Left lung (tissue), 10 donors: ENCODE results near the gene SESN1. TPM values are rescaled to one million over a fixed set of nuclear protein-coding genes. Genes with fewer than 3 reads are reported as not detected.

Experiments
- ATAC-seq: fragments of 200-7000 bp; cut with Tn5 transposase; one replicate; pipeline ENCODE4 v1.9.1; 2020; ENCODE audit warnings: moderate library complexity
- DNase-seq, 4 donors: peaks; one replicate each; pipeline ENCODE4 v3.0.0-alpha.2; 2013 to 2020
- H3K27ac ChIP-seq, 2 donors: fragments of 200-600 bp; sonication (generic) in 1 of 2; one replicate each; pipeline versions ENCODE4 v1.5.0 to v1.8.0; 2020 to 2021
- H3K27me3 ChIP-seq, 2 donors: fragments of 200-600 bp; sonication (generic) in 1 of 2; one replicate each; pipeline versions ENCODE4 v1.5.0 to v1.8.0; 2020 to 2021
- H3K36me3 ChIP-seq, 2 donors: fragments of 200-600 bp; sonication (generic) in 1 of 2; one replicate each; pipeline versions ENCODE4 v1.5.0 to v1.8.0; 2020 to 2021
- H3K4me1 ChIP-seq, 2 donors: fragments of 200-600 bp; one replicate each; pipeline ENCODE4 v1.8.0; 2021
- H3K4me3 ChIP-seq, 2 donors: fragments of 200-600 bp; sonication (generic) in 1 of 2; one replicate each; pipeline versions ENCODE4 v1.5.0 to v1.8.0; 2020 to 2021; ENCODE audit warnings: mild to moderate bottlenecking in 1 of 2
- H3K9me3 ChIP-seq, 2 donors: fragments of 200-600 bp; sonication (generic) in 1 of 2; one replicate each; pipeline versions ENCODE4 v1.5.0 to v1.8.0; 2020 to 2021
- CTCF ChIP-seq, 2 donors: fragments of 200-600 bp; sonication (generic) in 1 of 2; IDR thresholded peaks; one replicate each; pipeline versions ENCODE4 v1.5.0 to v1.8.0; 2021; ENCODE audit warnings: antibody characterized with exemption in 2 of 2
- intact Hi-C, 2 donors: fragments of 100-400 bp; cut with DNase I; formaldehyde crosslinking; loops; one replicate each; pipeline versions ENCODE4 v1.11.2 to v1.14.2; 2022
- polyA plus RNA-seq, 6 donors: library from polyadenylated mRNA; unstranded; fragments of 120-200 nt; gene quantifications; one replicate each; pipeline ENCODE4 v1.2.1, GENCODE V29; 2013; ENCODE audit not compliant: insufficient read length in 6 of 6
- total RNA-seq, 2 donors: library from RNA; stranded (reverse); fragmentation: NEBNext Ultra II Directional; extraction: Animal tissue kit (Norgen Biotek cat#: 25700); gene quantifications; one replicate each; pipeline ENCODE4 v1.2.1, GENCODE V29; 2021
- donor health status: DM: no; HTN: yes; CAD: no.
- donor health status: DM: no; HTN: no; CAD: no.

Gene SESN1
- total and polyA plus RNA-seq, 8 donors = 20.5 to 90.5 (median 65.7) TPM

DNA sequence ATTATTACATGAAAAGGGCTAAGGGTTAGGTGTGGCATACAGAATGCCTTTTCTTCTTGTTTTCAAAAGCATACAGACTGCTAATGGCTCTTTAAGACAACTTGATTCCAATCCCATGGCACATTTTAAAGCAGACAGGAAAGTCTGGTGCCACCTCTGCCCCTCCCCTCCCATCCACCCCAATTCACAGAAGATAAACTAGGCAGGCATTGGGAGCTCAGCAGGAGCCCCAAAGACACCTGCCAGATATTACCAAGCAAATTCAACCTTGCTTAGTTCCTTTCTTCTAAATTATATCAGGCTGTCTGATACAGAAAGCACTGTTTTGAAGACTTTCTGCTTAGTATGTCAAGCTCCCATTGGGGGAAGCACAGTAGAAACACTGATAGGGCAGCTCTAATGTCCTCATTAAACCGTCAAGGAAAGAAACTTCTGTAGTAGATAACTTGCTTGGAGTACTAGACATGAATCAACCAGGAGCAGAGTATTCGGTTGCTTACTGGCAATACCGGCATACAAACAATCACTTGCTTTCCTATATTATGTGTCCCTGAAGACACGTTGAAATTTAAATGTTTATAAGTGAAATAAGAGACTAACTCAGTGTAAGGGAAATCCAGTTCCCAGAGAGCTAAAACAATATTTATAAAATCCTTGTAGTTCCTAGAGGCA is 13.0 kb downstream of the SESN1 start:
- Histone ChIP-seq H3K4me3 (no peak overlapping the region), H3K27me3 (no peaks in the 10 kb centered on the region), H3K36me3 (no peaks in the 10 kb centered on the region), H3K9me3 (no peaks in the 10 kb centered on the region), H3K4me1 (peaks cover 0 to 4% of the 10 kb centered on the region in 2 donors), H3K27ac (no peak overlapping the region)
- no peak for TF ChIP-seq CTCF (IDR thresholded peaks at IDR 0.05)
- ATAC-seq (no peak), DNase-seq (no peak)
- intact Hi-C loops = no loop called here

- H3K36me3 ChIP-seq = no peaks in the 10 kb centered on the region
- no peaks in the 10 kb centered on the region for H3K27me3 ChIP-seq
- ATAC-seq (no peak), DNase-seq (no peak)
- H3K27ac ChIP-seq = no peak overlapping the region
- intact Hi-C loops = no loop called here
- no peak for TF ChIP-seq CTCF (IDR thresholded peaks at IDR 0.05)
- H3K4me1 ChIP-seq = peaks cover 0 to 4% of the 10 kb centered on the region in 2 donors
- H3K9me3 ChIP-seq = no peaks in the 10 kb centered on the region
- no peak overlapping the region for H3K4me3 ChIP-seq
These were observed 13.6 kb downstream of the SESN1 start for GRCh38 chr6:109081026-109081425.

DNA sequence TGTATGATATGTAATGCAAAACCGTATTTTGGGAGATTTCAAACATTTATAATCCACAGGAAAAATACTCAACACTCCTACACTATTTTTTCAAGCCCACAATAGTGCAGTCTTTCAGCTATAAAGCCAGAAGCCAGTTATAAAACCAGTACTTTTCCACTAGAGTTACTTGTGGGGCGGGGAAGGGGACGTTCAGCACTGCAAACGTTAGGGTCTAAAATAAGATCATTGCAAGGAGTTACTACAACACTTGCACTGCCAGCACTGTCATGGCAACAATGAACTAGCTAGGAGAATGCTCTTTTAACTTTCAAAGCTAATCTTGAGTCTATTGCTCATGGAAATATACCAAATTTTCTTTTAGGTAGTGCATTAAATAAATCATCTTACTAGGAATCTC is 14.7 kb downstream of the SESN1 start:
- peaks cover 0 to 4% of the 10 kb centered on the region in 2 donors for H3K4me1 ChIP-seq
- H3K4me3 ChIP-seq = no peak overlapping the region
- H3K27ac ChIP-seq = no peak overlapping the region
- ATAC-seq = peak; percentile 38
- H3K27me3 ChIP-seq = no peaks in the 10 kb centered on the region
- intact Hi-C loops = loop anchor here in 1 of 2 donors (10.0 kb wide), 1 partner anchor 535 kb away; no protein-coding TSS in a partner anchor
- TF ChIP-seq CTCF (IDR thresholded peaks at IDR 0.05) = no peak
- peak in 2 of 4 donors; percentile 36 to 77 for DNase-seq
- no peaks in the 10 kb centered on the region for H3K36me3 ChIP-seq
- no peaks in the 10 kb centered on the region for H3K9me3 ChIP-seq

GRCh38 chr6:109076377-109076776 is 18.3 kb downstream of the SESN1 start:
- Histone ChIP-seq H3K4me1 (peaks cover 0 to 18% of the 10 kb centered on the region in 2 donors), H3K27ac (no peak overlapping the region), H3K27me3 (no peaks in the 10 kb centered on the region), H3K4me3 (no peak overlapping the region), H3K36me3 (no peaks in the 10 kb centered on the region), H3K9me3 (no peaks in the 10 kb centered on the region)
- intact Hi-C loops = loop anchor here in 1 of 2 donors (10.0 kb wide), 1 partner anchor 532 kb away; no protein-coding TSS in a partner anchor
- DNase-seq (no peak), ATAC-seq (no peak)
- no peak for TF ChIP-seq CTCF (IDR thresholded peaks at IDR 0.05)

DNA sequence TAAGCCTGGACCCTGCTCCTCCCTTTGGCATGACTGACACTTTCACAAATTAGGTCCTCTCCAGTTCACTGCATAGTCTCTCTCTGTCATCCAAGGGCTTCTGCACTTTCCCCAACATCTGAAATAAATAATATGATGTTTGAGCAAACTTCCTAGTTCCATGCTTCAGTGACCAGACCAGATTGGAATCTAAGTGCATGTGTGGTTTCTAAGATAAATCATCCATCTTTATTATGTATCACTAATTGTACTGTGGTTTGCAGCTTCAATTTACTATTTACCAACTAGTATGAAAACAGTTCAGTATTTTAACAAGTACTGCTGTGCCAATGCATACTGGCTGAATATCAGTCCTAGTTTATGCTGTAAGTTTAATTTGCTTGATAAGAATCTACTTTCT is 18.7 kb downstream of the SESN1 start:
- Histone ChIP-seq H3K27me3 (no peaks in the 10 kb centered on the region), H3K27ac (no peak overlapping the region), H3K4me1 (peaks cover 0 to 18% of the 10 kb centered on the region in 2 donors), H3K36me3 (no peaks in the 10 kb centered on the region), H3K4me3 (no peak overlapping the region), H3K9me3 (no peaks in the 10 kb centered on the region)
- DNase-seq = no peak
- TF ChIP-seq CTCF (IDR thresholded peaks at IDR 0.05) = no peak
- intact Hi-C loops = loop anchor here in 1 of 2 donors (10.0 kb wide), 1 partner anchor 531 kb away; no protein-coding TSS in a partner anchor
- ATAC-seq = no peak
